ENCODE measurements around the gene FAM222A.

- TF ChIP-seq ZNF565 (CRISPR knock-in tag; conservative IDR thresholded peaks at IDR 0.05; ENCODE audit: low read depth) = no peak
- TF ChIP-seq ARNTL (CRISPR knock-in tag; IDR thresholded peaks at IDR 0.05; ENCODE audit: borderline replicate concordance, low read depth) = no peak
- TF ChIP-seq, protein P1, sequence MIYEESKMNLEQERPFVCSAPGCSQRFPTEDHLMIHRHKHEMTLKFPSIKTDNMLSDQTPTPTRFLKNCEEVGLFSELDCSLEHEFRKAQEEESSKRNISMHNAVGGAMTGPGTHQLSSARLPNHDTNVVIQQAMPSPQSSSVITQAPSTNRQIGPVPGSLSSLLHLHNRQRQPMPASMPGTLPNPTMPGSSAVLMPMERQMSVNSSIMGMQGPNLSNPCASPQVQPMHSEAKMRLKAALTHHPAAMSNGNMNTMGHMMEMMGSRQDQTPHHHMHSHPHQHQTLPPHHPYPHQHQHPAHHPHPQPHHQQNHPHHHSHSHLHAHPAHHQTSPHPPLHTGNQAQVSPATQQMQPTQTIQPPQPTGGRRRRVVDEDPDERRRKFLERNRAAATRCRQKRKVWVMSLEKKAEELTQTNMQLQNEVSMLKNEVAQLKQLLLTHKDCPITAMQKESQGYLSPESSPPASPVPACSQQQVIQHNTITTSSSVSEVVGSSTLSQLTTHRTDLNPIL (CRISPR knock-in tag; IDR thresholded peaks at IDR 0.05; ENCODE audit: low read depth) = no peak
- no peak for TF ChIP-seq POU6F1 (CRISPR knock-in tag; IDR thresholded peaks at IDR 0.05; ENCODE audit: borderline replicate concordance, low read depth)
- no peak for TF ChIP-seq GLIS3 (CRISPR knock-in tag; IDR thresholded peaks at IDR 0.05)
- TF ChIP-seq ISL1 (CRISPR knock-in tag; IDR thresholded peaks at IDR 0.05) = no peak
- TF ChIP-seq ZNF8 (CRISPR knock-in tag; IDR thresholded peaks at IDR 0.05) = no peak
- TF ChIP-seq OSR1 (CRISPR knock-in tag; IDR thresholded peaks at IDR 0.05) = no peak
- TF ChIP-seq CSRNP3 (CRISPR knock-in tag; IDR thresholded peaks at IDR 0.05) = no peak
- no peak for TF ChIP-seq ZNF70 (CRISPR knock-in tag; IDR thresholded peaks at IDR 0.05)
Measured at GRCh38 chr12:109744026-109744425, 30.4 kb downstream of the FAM222A start.

Data from SK-N-SH treated with all-trans-retinoic acid at 6 μM for 48 hours (cell line).